OCI-LY7 (cell line): ENCODE data around the gene DSCAM. TPM values are rescaled to one million over a fixed set of nuclear protein-coding genes. Genes with fewer than 3 reads are reported as not detected.

ENCODE experiments used
- BruUV-seq: library from RNA; stranded (reverse); fragments of 400-500 nt; replicated peaks from 2 replicates; lab custom pipeline; 2021; lab: Mats Ljungman, UMichigan
- CTCF ChIA-PET: fragments of 300-600 bp; sonication (Branson Sonifier 250); formaldehyde crosslinking; loops from one replicate; lab custom pipeline; 2022; ENCODE audit warnings: antibody characterized with exemption; ENCODE audit not compliant: unreplicated experiment; lab: Charles Lee
- POLR2A ChIA-PET: fragments of 300-600 bp; sonication (Branson Sonifier 250); formaldehyde crosslinking; loops from one replicate; lab custom pipeline; 2022; ENCODE audit warnings: antibody characterized with exemption; lab: Charles Lee
- DNase-seq: peaks from one replicate; pipeline ENCODE4 v3.0.0-alpha.2; 2015; ENCODE audit warnings: low spot score
- H2AFZ ChIP-seq: fragments of 200-600 bp; sonication (generic), shearing (Covaris generic); 2 replicates; pipeline ENCODE4 v1.6.1; 2014; ENCODE audit warnings: mild to moderate bottlenecking, antibody characterized with exemption, low read length, moderate library complexity
- H3K27ac ChIP-seq: fragments of 200-600 bp; sonication (generic); 2 replicates; pipeline ENCODE4 v1.5.1; 2014; ENCODE audit warnings: mixed run types, low read depth, mild to moderate bottlenecking, moderate library complexity, low read length, inconsistent platforms; ENCODE audit not compliant: poor library complexity, severe bottlenecking
- H3K36me3 ChIP-seq: fragments of 200-600 bp; sonication (generic); 2 replicates; pipeline ENCODE4 v1.6.1; 2014; ENCODE audit warnings: mild to moderate bottlenecking, antibody characterized with exemption, low read length, moderate library complexity, mixed read lengths; ENCODE audit not compliant: insufficient read depth
- H3K4me1 ChIP-seq: fragments of 200-600 bp; sonication (generic); 2 replicates; pipeline ENCODE4 v1.5.1; 2014; ENCODE audit warnings: mild to moderate bottlenecking, low read length; ENCODE audit not compliant: insufficient read depth, poor library complexity, severe bottlenecking
- H3K4me2 ChIP-seq: fragments of 200-600 bp; sonication (generic); 2 replicates; pipeline ENCODE4 v1.6.1; 2014; ENCODE audit warnings: mild to moderate bottlenecking, low read length
- H3K4me3 ChIP-seq: fragments of 200-600 bp; sonication (generic); 2 replicates; pipeline ENCODE4 v1.5.1; 2014; ENCODE audit warnings: mild to moderate bottlenecking, low read depth, low read length; ENCODE audit not compliant: poor library complexity, severe bottlenecking
- H3K79me2 ChIP-seq: fragments of 200-600 bp; sonication (generic); 2 replicates; pipeline ENCODE4 v1.6.1; 2016; ENCODE audit warnings: low read depth, mild to moderate bottlenecking, low read length, moderate library complexity, mixed read lengths; ENCODE audit not compliant: insufficient read depth
- H3K9me2 ChIP-seq: fragments of 200-600 bp; sonication (generic); 2 replicates; pipeline ENCODE4 v1.6.1; 2016; ENCODE audit warnings: mild to moderate bottlenecking, low read length, mixed read lengths; ENCODE audit not compliant: insufficient read depth
- H3K9me3 ChIP-seq: fragments of 200-600 bp; sonication (generic); 2 replicates; pipeline ENCODE4 v1.6.1; 2014; ENCODE audit warnings: mild to moderate bottlenecking, mixed run types, low read length, mixed read lengths
- H4K20me1 ChIP-seq: fragments of 200-600 bp; sonication (generic); 2 replicates; pipeline ENCODE4 v1.6.1; 2014; ENCODE audit warnings: mild to moderate bottlenecking, antibody characterized with exemption, low read length, moderate library complexity, mixed read lengths; ENCODE audit not compliant: insufficient read depth
- EZH2phosphoT487 ChIP-seq: fragments of 200-600 bp; sonication (generic); IDR thresholded peaks from 2 replicates; pipeline ENCODE4 v1.6.1; 2018; ENCODE audit warnings: low read depth, borderline replicate concordance, mild to moderate bottlenecking, mixed run types, antibody characterized with exemption, low read length, moderate library complexity, mixed read lengths
- intact Hi-C: fragments of 100-400 bp; cut with micrococcal nuclease; formaldehyde crosslinking; loops from one replicate; pipeline ENCODE4 v1.10.0; 2022; ENCODE audit not compliant: unreplicated experiment
- total RNA-seq, 2 experiments: library from RNA; depleted of rRNA in 1 of 2; stranded (reverse); fragments of >200 nt in 1 of 2; shearing (Covaris generic) in 1 of 2; gene quantifications; 2 replicates each; pipeline ENCODE4 v1.2.3, GENCODE V29; 2014 to 2022
- TF ChIP-seq, protein P1 (sequence below): fragments of 200-600 bp; sonication (generic); conservative IDR thresholded peaks from 2 replicates; pipeline ENCODE4 v1.5.1; 2014; ENCODE audit warnings: mild to moderate bottlenecking, antibody characterized with exemption, low read length, moderate library complexity, mixed read lengths

The DSCAM gene
- total RNA-seq, 2 experiments from 2014 or later, result not detected

GRCh38 chr21:40371329-40371728, 475.6 kb downstream of the DSCAM start:
- Histone ChIP-seq H3K9me3 (0 out of 2 replicates have a peak, but pooled peaks cover 6% of the 10 kb centered on the region), H2AFZ (no peak overlapping the region), H3K4me3 (no peak overlapping the region), H4K20me1 (no peaks in the 10 kb centered on the region), H3K79me2 (no peaks in the 10 kb centered on the region), H3K4me2 (no peak overlapping the region), H3K9me2 (no peaks in the 10 kb centered on the region), H3K27ac (no peak overlapping the region), H3K36me3 (no peaks in the 10 kb centered on the region), H3K4me1 (no peaks in the 10 kb centered on the region)
- no peak for DNase-seq
- ChIA-PET POLR2A (no interaction called here), CTCF (no interaction called here)
- intact Hi-C loops, result no loop called here
- TF ChIP-seq, protein P1, sequence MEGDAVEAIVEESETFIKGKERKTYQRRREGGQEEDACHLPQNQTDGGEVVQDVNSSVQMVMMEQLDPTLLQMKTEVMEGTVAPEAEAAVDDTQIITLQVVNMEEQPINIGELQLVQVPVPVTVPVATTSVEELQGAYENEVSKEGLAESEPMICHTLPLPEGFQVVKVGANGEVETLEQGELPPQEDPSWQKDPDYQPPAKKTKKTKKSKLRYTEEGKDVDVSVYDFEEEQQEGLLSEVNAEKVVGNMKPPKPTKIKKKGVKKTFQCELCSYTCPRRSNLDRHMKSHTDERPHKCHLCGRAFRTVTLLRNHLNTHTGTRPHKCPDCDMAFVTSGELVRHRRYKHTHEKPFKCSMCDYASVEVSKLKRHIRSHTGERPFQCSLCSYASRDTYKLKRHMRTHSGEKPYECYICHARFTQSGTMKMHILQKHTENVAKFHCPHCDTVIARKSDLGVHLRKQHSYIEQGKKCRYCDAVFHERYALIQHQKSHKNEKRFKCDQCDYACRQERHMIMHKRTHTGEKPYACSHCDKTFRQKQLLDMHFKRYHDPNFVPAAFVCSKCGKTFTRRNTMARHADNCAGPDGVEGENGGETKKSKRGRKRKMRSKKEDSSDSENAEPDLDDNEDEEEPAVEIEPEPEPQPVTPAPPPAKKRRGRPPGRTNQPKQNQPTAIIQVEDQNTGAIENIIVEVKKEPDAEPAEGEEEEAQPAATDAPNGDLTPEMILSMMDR, result no peak
- TF ChIP-seq EZH2phosphoT487, result no peak
- BruUV-seq, result no TSS peak

DNA sequence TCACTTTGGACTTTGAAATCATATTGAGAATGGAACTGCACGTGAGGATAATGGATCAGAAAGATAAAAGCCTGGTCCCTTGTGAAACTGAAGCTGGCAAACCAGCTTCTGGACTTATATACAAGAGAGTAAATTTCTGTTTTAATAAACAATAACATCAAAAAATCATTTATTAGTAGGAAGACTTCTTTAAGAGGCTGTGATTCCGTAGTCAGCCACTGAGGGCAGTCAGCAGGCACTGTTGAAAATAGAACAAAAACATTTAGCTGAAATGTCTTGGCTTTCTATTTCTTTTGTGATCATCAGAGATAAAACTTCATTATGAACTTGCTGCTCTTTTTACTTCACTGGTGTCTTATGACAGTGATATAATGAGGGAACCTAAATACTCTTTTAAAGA, 490.3 kb downstream of the DSCAM start:
- intact Hi-C loops, result no loop called here
- Histone ChIP-seq H3K9me2 (no peaks in the 10 kb centered on the region), H3K9me3 (no peaks in the 10 kb centered on the region), H3K4me1 (no peaks in the 10 kb centered on the region), H3K4me3 (no peak overlapping the region), H3K79me2 (no peaks in the 10 kb centered on the region), H2AFZ (no peak overlapping the region), H3K4me2 (no peak overlapping the region), H4K20me1 (no peaks in the 10 kb centered on the region), H3K36me3 (no peaks in the 10 kb centered on the region), H3K27ac (no peak overlapping the region)
- no TSS peak for BruUV-seq
- ChIA-PET POLR2A (no interaction called here), CTCF (no interaction called here)
- no peak for TF ChIP-seq EZH2phosphoT487
- TF ChIP-seq, protein P1, result no peak
- DNase-seq, result no peak

DNA sequence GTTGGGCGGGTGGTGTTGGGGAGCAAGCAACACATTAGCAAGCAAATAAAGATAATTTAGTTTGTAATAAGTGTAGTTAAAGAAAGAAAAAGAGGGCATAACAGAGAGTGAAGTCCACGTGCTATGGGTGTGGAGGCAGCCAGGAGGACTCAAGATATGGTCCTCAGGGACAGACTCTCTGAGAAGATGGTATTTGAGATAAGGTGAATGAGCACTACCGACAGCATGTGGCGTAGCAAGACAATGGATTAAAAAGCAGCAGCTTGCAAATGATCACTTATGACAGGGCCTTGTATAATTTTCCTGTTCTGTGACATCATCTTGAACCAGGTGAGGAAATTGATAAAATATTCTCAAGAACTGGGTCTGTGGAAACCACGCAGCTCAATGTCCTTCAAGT, 491.9 kb downstream of the DSCAM start:
- no peak overlapping the region for H3K4me2 ChIP-seq
- no peaks in the 10 kb centered on the region for H3K36me3 ChIP-seq
- BruUV-seq, result no TSS peak
- H3K9me3 ChIP-seq, result no peaks in the 10 kb centered on the region
- H3K4me3 ChIP-seq, result no peak overlapping the region
- H2AFZ ChIP-seq, result no peak overlapping the region
- no peak for DNase-seq
- intact Hi-C loops, result no loop called here
- no peak for TF ChIP-seq EZH2phosphoT487
- TF ChIP-seq, protein P1, result no peak
- no peaks in the 10 kb centered on the region for H4K20me1 ChIP-seq
- POLR2A ChIA-PET, result interaction anchor here (0.6 to 1.1 kb wide), 2 partner anchors 18 to 74 kb away, joined by 3 to 6 read pairs; no protein-coding TSS in a partner anchor
- CTCF ChIA-PET, result no interaction called here
- no peaks in the 10 kb centered on the region for H3K4me1 ChIP-seq
- H3K9me2 ChIP-seq, result no peaks in the 10 kb centered on the region
- no peaks in the 10 kb centered on the region for H3K79me2 ChIP-seq
- H3K27ac ChIP-seq, result no peak overlapping the region
